NT2/D1 (cell line): ENCODE data around the gene VCL.

Experiments used
- SUZ12 ChIP-seq: IDR thresholded peaks from 2 replicates; pipeline ENCODE4 v1.6.1; 2011; ENCODE audit not compliant: insufficient read length, insufficient read depth; ENCODE audit errors: extremely low read depth
- YY1 ChIP-seq: IDR thresholded peaks from 2 replicates; pipeline ENCODE4 v1.6.1; 2011; ENCODE audit not compliant: insufficient read length, insufficient read depth
- ZNF274 ChIP-seq: IDR thresholded peaks from 2 replicates; pipeline ENCODE4 v1.6.1; 2011; ENCODE audit warnings: mild to moderate bottlenecking, low read depth, low read length

- TF ChIP-seq SUZ12 (no peak), ZNF274 (no peak), YY1 (no peak)
Measured at GRCh38 chr10:73948947-73949633, 48.8 kb upstream of the VCL start.
